BLaER1 (cell line): ENCODE results near the gene ZNF608.
A peak's percentile ranks its signal among the peaks of the same experiment; 100 is the strongest.

ENCODE experiments used
- H3K27ac ChIP-seq: shearing (Covaris generic); formaldehyde crosslinking; 2 replicates; pipeline ENCODE4 v1.8.1; 2022
- H3K27me3 ChIP-seq: shearing (Covaris generic); formaldehyde crosslinking; 2 replicates; pipeline ENCODE4 v1.8.1; 2022
- H3K36me3 ChIP-seq: shearing (Covaris generic); formaldehyde crosslinking; 2 replicates; pipeline ENCODE4 v1.8.1; 2022
- H3K4me1 ChIP-seq: shearing (Covaris generic); formaldehyde crosslinking; 2 replicates; pipeline ENCODE4 v1.8.1; 2022
- H3K4me2 ChIP-seq: shearing (Covaris generic); formaldehyde crosslinking; 2 replicates; pipeline ENCODE4 v1.8.1; 2022
- H3K4me3 ChIP-seq: shearing (Covaris generic); formaldehyde crosslinking; 2 replicates; pipeline ENCODE4 v1.8.1; 2022
- H3K9ac ChIP-seq: shearing (Covaris generic); formaldehyde crosslinking; 2 replicates; pipeline ENCODE4 v1.8.1; 2022
- H3K9me3 ChIP-seq: shearing (Covaris generic); formaldehyde crosslinking; 2 replicates; pipeline ENCODE4 v1.8.1; 2022
- H4K20me1 ChIP-seq: shearing (Covaris generic); formaldehyde crosslinking; 2 replicates; pipeline ENCODE4 v1.8.1; 2022
- Cebpa-rat ChIP-seq: shearing (Covaris generic); IDR thresholded peaks from 2 replicates; pipeline ENCODE4 v1.8.1; 2022

Gene ZNF608

GRCh38 chr5:124707520-124707919, 38.9 kb downstream of the ZNF608 start:
- no peaks in the 10 kb centered on the region for H3K9me3 ChIP-seq
- H3K27ac ChIP-seq, result no peak overlapping the region
- no peaks in the 10 kb centered on the region for H3K27me3 ChIP-seq
- peak overlapping the region; percentile 86 for H3K4me2 ChIP-seq
- peak overlapping the region; percentile 27 for H3K4me3 ChIP-seq
- 0 out of 2 replicates have a peak overlapping the region, but pooled peaks have one; percentile 38 for H3K9ac ChIP-seq
- peaks cover 100% of the 10 kb centered on the region for H3K4me1 ChIP-seq
- peaks cover 100% of the 10 kb centered on the region for H4K20me1 ChIP-seq
- TF ChIP-seq Cebpa-rat, result no peak
- peaks cover 77% of the 10 kb centered on the region for H3K36me3 ChIP-seq

GRCh38 chr5:124706729-124707361, 39.6 kb downstream of the ZNF608 start:
- H3K9ac ChIP-seq, result peak overlapping the region; percentile 38; the same call in 1 of the 2 replicates

GRCh38 chr5:124706051-124706450, 40.4 kb downstream of the ZNF608 start:
- TF ChIP-seq Cebpa-rat, result no peak
- peak overlapping the region; percentile 86 for H3K4me2 ChIP-seq
- H3K27ac ChIP-seq, result no peak overlapping the region
- no peak overlapping the region for H3K4me3 ChIP-seq
- H3K4me1 ChIP-seq, result peaks cover 95% of the 10 kb centered on the region
- H3K27me3 ChIP-seq, result no peaks in the 10 kb centered on the region
- H3K9ac ChIP-seq, result no peak overlapping the region
- H3K9me3 ChIP-seq, result no peaks in the 10 kb centered on the region
- peaks cover 100% of the 10 kb centered on the region for H4K20me1 ChIP-seq
- peaks cover 77% of the 10 kb centered on the region for H3K36me3 ChIP-seq

More at GRCh38 chr5:124706729-124707361, 39.6 kb downstream of the ZNF608 start:
- Histone ChIP-seq H4K20me1 (peaks cover 100% of the 10 kb centered on the region), H3K4me3 (peak overlapping the region; percentile 27), H3K4me1 (peaks cover 100% of the 10 kb centered on the region), H3K27me3 (no peaks in the 10 kb centered on the region), H3K36me3 (peaks cover 77% of the 10 kb centered on the region), H3K27ac (no peak overlapping the region; the same call in 1 of the 2 replicates), H3K9me3 (no peaks in the 10 kb centered on the region), H3K4me2 (peak overlapping the region; percentile 86)
- no peak for TF ChIP-seq Cebpa-rat

GRCh38 chr5:124705577-124705976, 40.9 kb downstream of the ZNF608 start:
- Histone ChIP-seq H3K4me2 (peak overlapping the region; percentile 86), H3K27me3 (no peaks in the 10 kb centered on the region), H3K4me1 (peaks cover 95% of the 10 kb centered on the region), H3K9me3 (no peaks in the 10 kb centered on the region), H3K4me3 (no peak overlapping the region), H3K36me3 (peaks cover 77% of the 10 kb centered on the region), H3K27ac (no peak overlapping the region), H4K20me1 (peaks cover 100% of the 10 kb centered on the region), H3K9ac (no peak overlapping the region)
- no peak for TF ChIP-seq Cebpa-rat

- H3K4me1 ChIP-seq, result peaks cover 95% of the 10 kb centered on the region
- no peak overlapping the region for H3K4me3 ChIP-seq
- H4K20me1 ChIP-seq, result peaks cover 100% of the 10 kb centered on the region
- no peak for TF ChIP-seq Cebpa-rat
- H3K9ac ChIP-seq, result no peak overlapping the region
- peak overlapping the region; percentile 86 for H3K4me2 ChIP-seq
- no peaks in the 10 kb centered on the region for H3K9me3 ChIP-seq
- no peaks in the 10 kb centered on the region for H3K27me3 ChIP-seq
- no peak overlapping the region for H3K27ac ChIP-seq
- H3K36me3 ChIP-seq, result peaks cover 78% of the 10 kb centered on the region
Observed at GRCh38 chr5:124704594-124705284, 41.7 kb downstream of the ZNF608 start.

GRCh38 chr5:124703995-124704394, 42.4 kb downstream of the ZNF608 start:
- TF ChIP-seq Cebpa-rat, result no peak
- no peak overlapping the region for H3K4me3 ChIP-seq
- no peak overlapping the region for H3K9ac ChIP-seq
- peaks cover 100% of the 10 kb centered on the region for H4K20me1 ChIP-seq
- peaks cover 88% of the 10 kb centered on the region for H3K4me1 ChIP-seq
- peaks cover 86% of the 10 kb centered on the region for H3K36me3 ChIP-seq
- no peak overlapping the region for H3K27ac ChIP-seq
- H3K4me2 ChIP-seq, result peak overlapping the region; percentile 86
- no peaks in the 10 kb centered on the region for H3K9me3 ChIP-seq
- no peaks in the 10 kb centered on the region for H3K27me3 ChIP-seq

- TF ChIP-seq Cebpa-rat, result no peak
- peaks cover 96% of the 10 kb centered on the region for H3K36me3 ChIP-seq
- no peak overlapping the region for H3K27ac ChIP-seq
- H3K9me3 ChIP-seq, result no peaks in the 10 kb centered on the region
- no peak overlapping the region for H3K4me3 ChIP-seq
- peak overlapping the region; percentile 35 for H3K4me2 ChIP-seq
- H3K27me3 ChIP-seq, result no peaks in the 10 kb centered on the region
- H4K20me1 ChIP-seq, result peaks cover 100% of the 10 kb centered on the region
- H3K9ac ChIP-seq, result no peak overlapping the region
- peaks cover 74% of the 10 kb centered on the region for H3K4me1 ChIP-seq
Observed at GRCh38 chr5:124702525-124702924, 43.9 kb downstream of the ZNF608 start.

GRCh38 chr5:124701873-124702425, 44.5 kb downstream of the ZNF608 start:
- no peak overlapping the region for H3K9ac ChIP-seq
- no peaks in the 10 kb centered on the region for H3K27me3 ChIP-seq
- H3K36me3 ChIP-seq, result peaks cover 96% of the 10 kb centered on the region
- no peaks in the 10 kb centered on the region for H3K9me3 ChIP-seq
- H4K20me1 ChIP-seq, result peaks cover 100% of the 10 kb centered on the region
- peak overlapping the region; percentile 35 for H3K4me2 ChIP-seq
- no peak for TF ChIP-seq Cebpa-rat
- no peak overlapping the region for H3K27ac ChIP-seq
- H3K4me1 ChIP-seq, result peaks cover 68% of the 10 kb centered on the region
- no peak overlapping the region for H3K4me3 ChIP-seq

- H4K20me1 ChIP-seq, result peaks cover 100% of the 10 kb centered on the region
- TF ChIP-seq Cebpa-rat, result no peak
- no peak overlapping the region for H3K9ac ChIP-seq
- H3K36me3 ChIP-seq, result peaks cover 97% of the 10 kb centered on the region
- H3K9me3 ChIP-seq, result no peaks in the 10 kb centered on the region
- peaks cover 59% of the 10 kb centered on the region for H3K4me1 ChIP-seq
- no peak overlapping the region for H3K27ac ChIP-seq
- no peak overlapping the region for H3K4me3 ChIP-seq
- H3K4me2 ChIP-seq, result no peak overlapping the region
- no peaks in the 10 kb centered on the region for H3K27me3 ChIP-seq
Observed at GRCh38 chr5:124701016-124701415, 45.4 kb downstream of the ZNF608 start.

- TF ChIP-seq Cebpa-rat, result no peak
Observed at GRCh38 chr5:124700333-124700732, 46.1 kb downstream of the ZNF608 start.

More at GRCh38 chr5:124700333-124700732, 46.1 kb downstream of the ZNF608 start:
- Histone ChIP-seq H3K9me3 (0 out of 2 replicates have a peak, but pooled peaks cover 2% of the 10 kb centered on the region), H3K27me3 (no peaks in the 10 kb centered on the region), H3K27ac (no peak overlapping the region), H3K36me3 (peaks cover 97% of the 10 kb centered on the region), H3K9ac (no peak overlapping the region), H3K4me2 (no peak overlapping the region), H4K20me1 (peaks cover 100% of the 10 kb centered on the region), H3K4me1 (peaks cover 52% of the 10 kb centered on the region), H3K4me3 (no peak overlapping the region)
